ENCODE results near the gene EBNA1BP2. TPM values are rescaled to one million over a fixed set of nuclear protein-coding genes. Genes with fewer than 3 reads are reported as not detected.
"Not testable (repeated sequence)": the region's sequence is repeated elsewhere in the genome, so short reads cannot be mapped to it uniquely, and the experiment has no call there.

The EBNA1BP2 gene
- total and polyA plus RNA-seq, 4 donors = 25.6 to 90.6 (median 41.6) TPM

- H3K4me1 ChIP-seq (ENCODE audit: control insufficient read depth in 4 of 4, insufficient read depth in 4 of 4, low read length in 3 of 4) = peaks cover 3 to 7% (median 6%) of the 10 kb centered on the region in 4 donors
- DNase-seq (ENCODE audit: low spot score) = no peak
- H3K36me3 ChIP-seq (ENCODE audit: control insufficient read depth in 4 of 4, insufficient read depth in 3 of 4, low read depth in 1 of 4, low read length in 3 of 4) = no peaks in the 10 kb centered on the region
- no peak overlapping the region for H3K27ac ChIP-seq (ENCODE audit: low read depth in 1 of 2, low read length in 2 of 2)
- TF ChIP-seq FOXA1 (IDR thresholded peaks at IDR 0.05) (no peak), GABPA (IDR thresholded peaks at IDR 0.05 in 1 of 2, conservative IDR thresholded peaks at IDR 0.05 in 1 of 2) (no peak), MAX (IDR thresholded peaks at IDR 0.05) (no peak), ATF3 (IDR thresholded peaks at IDR 0.05) (no peak), FOXA2 (IDR thresholded peaks at IDR 0.05) (no peak), HNF4G (IDR thresholded peaks at IDR 0.05) (no peak), TAF1 (conservative IDR thresholded peaks at IDR 0.05) (no peak), HNF4A (conservative IDR thresholded peaks at IDR 0.05) (no peak), RAD21 (IDR thresholded peaks at IDR 0.05) (no peak), EGR1 (IDR thresholded peaks at IDR 0.05; ENCODE audit: low read depth in 2 of 2) (no peak), NR2F2 (IDR thresholded peaks at IDR 0.05) (no peak)
- no peak overlapping the region for H3K9ac ChIP-seq (ENCODE audit: low read depth in 1 of 2, low read length in 2 of 2)
- no peak overlapping the region for H3K4me3 ChIP-seq (ENCODE audit: low read depth in 1 of 3, low read length in 3 of 3)
- H3K27me3 ChIP-seq (ENCODE audit: control insufficient read depth in 4 of 4, insufficient read depth in 4 of 4, low read length in 3 of 4) = peaks cover 0 to 5% (median 0%) of the 10 kb centered on the region in 4 donors
- WGBS = 36% methylated on average over 7 of the region's 7 CpGs
- no peaks in the 10 kb centered on the region for H3K9me3 ChIP-seq (ENCODE audit: control insufficient read depth in 4 of 4, low read length in 3 of 4)
Measured at GRCh38 chr1:43143441-43143888, 28.6 kb downstream of the EBNA1BP2 start.

- no peaks in the 10 kb centered on the region for H3K9me3 ChIP-seq (ENCODE audit: control insufficient read depth in 4 of 4, low read length in 3 of 4)
- no peak for DNase-seq (ENCODE audit: low spot score)
- 93% methylated on average over 4 of the region's 4 CpGs for WGBS
- no peaks in the 10 kb centered on the region for H3K36me3 ChIP-seq (ENCODE audit: control insufficient read depth in 4 of 4, insufficient read depth in 3 of 4, low read depth in 1 of 4, low read length in 3 of 4)
- no peak for TF ChIP-seq NR2F2 (IDR thresholded peaks at IDR 0.05)
- H3K27ac ChIP-seq (ENCODE audit: low read depth in 1 of 2, low read length in 2 of 2) = no peak overlapping the region
- H3K4me3 ChIP-seq (ENCODE audit: low read depth in 1 of 3, low read length in 3 of 3) = no peak overlapping the region
- peaks cover 0 to 5% (median 0%) of the 10 kb centered on the region in 4 donors for H3K27me3 ChIP-seq (ENCODE audit: control insufficient read depth in 4 of 4, insufficient read depth in 4 of 4, low read length in 3 of 4)
- no peaks in the 10 kb centered on the region for H3K4me1 ChIP-seq (ENCODE audit: control insufficient read depth in 4 of 4, insufficient read depth in 4 of 4, low read length in 3 of 4)
- H3K9ac ChIP-seq (ENCODE audit: low read depth in 1 of 2, low read length in 2 of 2) = no peak overlapping the region
Measured at GRCh38 chr1:43140583-43140982, 31.5 kb downstream of the EBNA1BP2 start.

- no peak for DNase-seq (ENCODE audit: low spot score)
- Histone ChIP-seq H3K9ac (ENCODE audit: low read depth in 1 of 2, low read length in 2 of 2) (no peak overlapping the region), H3K27me3 (ENCODE audit: control insufficient read depth in 4 of 4, insufficient read depth in 4 of 4, low read length in 3 of 4) (peaks cover 0 to 4% (median 0%) of the 10 kb centered on the region in 4 donors), H3K4me1 (ENCODE audit: control insufficient read depth in 4 of 4, insufficient read depth in 4 of 4, low read length in 3 of 4) (no peaks in the 10 kb centered on the region), H3K36me3 (ENCODE audit: control insufficient read depth in 4 of 4, insufficient read depth in 3 of 4, low read depth in 1 of 4, low read length in 3 of 4) (no peaks in the 10 kb centered on the region), H3K27ac (ENCODE audit: low read depth in 1 of 2, low read length in 2 of 2) (no peak overlapping the region), H3K9me3 (ENCODE audit: control insufficient read depth in 4 of 4, low read length in 3 of 4) (no peaks in the 10 kb centered on the region), H3K4me3 (ENCODE audit: low read depth in 1 of 3, low read length in 3 of 3) (no peak overlapping the region)
- TF ChIP-seq TAF1 (conservative IDR thresholded peaks at IDR 0.05) (no peak), GABPA (IDR thresholded peaks at IDR 0.05 in 1 of 2, conservative IDR thresholded peaks at IDR 0.05 in 1 of 2) (no peak), FOXA2 (IDR thresholded peaks at IDR 0.05) (no peak), SP1 (IDR thresholded peaks at IDR 0.05) (no peak), NR2F2 (IDR thresholded peaks at IDR 0.05) (no peak), REST (IDR thresholded peaks at IDR 0.05) (no peak), ZBTB33 (IDR thresholded peaks at IDR 0.05) (no peak), RAD21 (IDR thresholded peaks at IDR 0.05) (no peak), FOXA1 (IDR thresholded peaks at IDR 0.05) (no peak), ATF3 (IDR thresholded peaks at IDR 0.05) (no peak), HNF4A (conservative IDR thresholded peaks at IDR 0.05) (no peak), CTCF (IDR thresholded peaks at IDR 0.05; ENCODE audit: low read depth, low read length, missing input control) (no peak), HNF4G (IDR thresholded peaks at IDR 0.05) (no peak), MAX (IDR thresholded peaks at IDR 0.05) (no peak)
Measured at GRCh38 chr1:43140010-43140409, 32.1 kb downstream of the EBNA1BP2 start.

GRCh38 chr1:43139295-43139694 is 32.8 kb downstream of the EBNA1BP2 start:
- not testable (repeated sequence) for H3K36me3 ChIP-seq (ENCODE audit: control insufficient read depth in 4 of 4, insufficient read depth in 3 of 4, low read depth in 1 of 4, low read length in 3 of 4); H3K4me1 ChIP-seq (ENCODE audit: control insufficient read depth in 4 of 4, insufficient read depth in 4 of 4, low read length in 3 of 4); H3K4me3 ChIP-seq (ENCODE audit: low read depth in 1 of 3, low read length in 3 of 3); H3K27me3 ChIP-seq (ENCODE audit: control insufficient read depth in 4 of 4, insufficient read depth in 4 of 4, low read length in 3 of 4); H3K9me3 ChIP-seq (ENCODE audit: control insufficient read depth in 4 of 4, low read length in 3 of 4); DNase-seq (ENCODE audit: low spot score); H3K9ac ChIP-seq (ENCODE audit: low read depth in 1 of 2, low read length in 2 of 2); H3K27ac ChIP-seq (ENCODE audit: low read depth in 1 of 2, low read length in 2 of 2)
- WGBS = 87% methylated on average over 8 of the region's 8 CpGs

All from liver (tissue), 9 donors.